22Rv1 (cell line): ENCODE measurements around the gene BDNF.

Experiments used
- H3K27ac ChIP-seq: fragments of 450-650 bp; 2 replicates; pipeline ENCODE4 v1.5.1; 2017
- CTCF ChIP-seq: fragments of 450-650 bp; IDR thresholded peaks from 2 replicates; pipeline ENCODE4 v1.5.1; 2017; ENCODE audit warnings: mild to moderate bottlenecking
- ZFX ChIP-seq: fragments of 450-650 bp; IDR thresholded peaks from 2 replicates; pipeline ENCODE4 v1.6.1; 2017; ENCODE audit warnings: antibody characterized with exemption, borderline replicate concordance

Gene BDNF

DNA sequence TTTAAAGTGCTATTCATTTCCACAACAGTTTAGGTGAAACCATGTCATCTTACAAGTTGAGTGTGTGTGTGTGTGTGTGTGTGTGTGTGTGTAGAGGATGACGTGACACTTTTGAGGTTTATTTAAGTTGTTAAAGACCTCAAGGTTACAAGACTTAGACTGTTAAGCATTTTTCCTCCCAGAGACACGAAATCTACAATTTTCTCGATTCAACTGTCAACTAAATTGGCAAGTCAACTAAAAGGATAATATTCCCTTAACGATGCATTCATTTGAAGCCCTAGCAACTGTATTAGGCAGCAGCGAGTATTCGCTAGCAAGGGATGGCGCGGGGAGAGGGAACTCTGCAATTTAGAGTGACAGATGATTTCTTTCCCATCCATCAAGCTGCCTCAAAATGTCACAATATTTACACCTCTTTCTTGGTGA, 17.6 kb upstream of the BDNF start:
- peak overlapping the region; percentile 99 for H3K27ac ChIP-seq
- TF ChIP-seq ZFX, result no peak
- no peak for TF ChIP-seq CTCF

GRCh38 chr11:27717377-27717776, 17.1 kb upstream of the BDNF start:
- peak overlapping the region; percentile 99 for H3K27ac ChIP-seq
- TF ChIP-seq CTCF (peak; percentile 61), ZFX (no peak)

- H3K27ac ChIP-seq, result peak overlapping the region; percentile 99
- TF ChIP-seq ZFX (no peak), CTCF (no peak; the same call in none of the 2 replicates)
These were observed 16.6 kb upstream of the BDNF start for GRCh38 chr11:27716835-27717234.

DNA sequence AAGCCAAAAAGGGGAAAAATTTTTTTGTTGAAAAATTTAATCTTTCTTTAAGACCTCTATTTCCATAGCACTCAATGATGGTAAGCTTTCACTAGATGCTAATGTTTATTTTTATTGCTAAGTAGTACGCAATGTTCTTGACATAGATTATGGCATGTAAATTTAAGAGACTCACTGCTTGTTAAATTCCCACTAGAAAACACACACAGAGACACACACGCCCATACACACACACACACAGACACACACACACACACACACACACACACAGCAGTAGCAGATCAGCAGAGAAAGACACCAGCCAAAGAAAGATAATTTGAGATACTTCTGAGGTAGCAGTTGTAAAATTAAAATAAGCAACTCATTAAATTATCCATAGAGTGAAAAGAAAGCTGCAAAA, 16.0 kb upstream of the BDNF start:
- peak overlapping the region; percentile 99 for H3K27ac ChIP-seq
- TF ChIP-seq CTCF (no peak), ZFX (no peak)

- no peak overlapping the region for H3K27ac ChIP-seq
- no peak for TF ChIP-seq CTCF
- TF ChIP-seq ZFX, result no peak
These were observed 11.5 kb upstream of the BDNF start for GRCh38 chr11:27711725-27712124.

DNA sequence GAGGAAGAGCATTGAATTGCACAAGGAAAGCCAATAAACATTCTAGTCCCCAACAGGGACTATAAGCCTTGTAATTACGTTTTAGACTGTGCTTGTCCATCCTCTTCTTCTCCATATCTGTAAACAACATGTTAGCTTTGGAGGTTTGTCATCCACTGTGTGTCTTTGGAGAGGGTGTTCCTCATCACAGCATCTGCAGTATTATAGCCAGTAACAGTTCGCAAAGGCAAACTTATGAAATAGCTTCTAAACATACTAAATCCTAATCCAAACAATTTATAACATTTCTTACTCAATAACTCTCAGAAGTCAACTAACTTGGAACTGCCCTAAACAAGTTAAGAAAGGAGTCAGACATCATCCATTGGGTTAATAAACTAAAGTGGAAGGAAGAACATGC, 10.3 kb upstream of the BDNF start:
- no peak overlapping the region for H3K27ac ChIP-seq
- TF ChIP-seq CTCF (no peak), ZFX (no peak)

DNA sequence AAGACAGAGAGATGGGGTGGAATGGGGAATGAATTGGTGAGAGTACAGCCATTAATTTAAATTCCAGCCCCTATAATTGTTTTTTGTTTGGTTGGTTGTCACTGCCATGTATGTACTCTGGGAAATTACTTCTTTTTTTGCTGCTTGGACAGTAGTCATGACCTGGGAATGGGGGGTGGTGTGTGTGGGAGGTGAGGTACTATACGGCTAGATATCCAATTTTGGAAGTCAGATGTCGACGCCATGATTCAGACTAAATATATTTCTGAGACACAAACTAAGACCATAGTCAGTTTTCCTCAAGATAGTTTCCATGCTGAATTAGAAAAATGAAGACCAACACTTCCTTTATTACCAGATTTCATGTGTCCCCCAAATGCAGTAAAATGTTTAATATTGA, 7.4 kb upstream of the BDNF start:
- TF ChIP-seq CTCF (no peak), ZFX (no peak)
- H3K27ac ChIP-seq, result no peak overlapping the region
